K562 (cell line): ENCODE measurements around the gene SF3B4. TPM values are rescaled to one million over a fixed set of nuclear protein-coding genes. Genes with fewer than 3 reads are reported as not detected.

Source experiments
- ARNT ChIP-seq, 2 experiments: fragments of 450-650 bp; IDR thresholded peaks; 2 replicates each; pipeline ENCODE4 v1.6.1; 2016; ENCODE audit warnings: mild to moderate bottlenecking in 1 of 2
- CAMTA2 ChIP-seq: fragments of 250-450 bp; sonication (Bioruptor Pico); conservative IDR thresholded peaks from 2 replicates; pipeline ENCODE4 v1.5.1; 2022
- CXXC5 ChIP-seq: fragments of 250-450 bp; sonication (Bioruptor Pico); IDR thresholded peaks from 2 replicates; pipeline ENCODE4 v1.8.0; 2022; ENCODE audit warnings: inconsistent platforms, mild to moderate bottlenecking, moderate library complexity
- JUND ChIP-seq, 2 experiments: IDR thresholded peaks; 2 replicates in 1 of 2; 3 replicates in 1 of 2; pipeline ENCODE4 v1.6.1; 2011; ENCODE audit warnings: borderline replicate concordance in 2 of 2, low read depth in 2 of 2, low read length in 2 of 2, improper control_type of control experiment in 1 of 2, missing biosample characterization in 1 of 2, missing genetic modification characterization in 1 of 2, missing genetic modification reagents in 1 of 2
- KAT2B ChIP-seq: IDR thresholded peaks from one replicate; pipeline ENCODE4 v1.6.1; 2012; ENCODE audit warnings: low read depth, mild to moderate bottlenecking, control low read depth, inconsistent platforms, low read length, moderate library complexity
- MAZ ChIP-seq, 2 experiments: fragments of 450-650 bp in 1 of 2; sonication (generic) in 1 of 2; formaldehyde crosslinking; IDR thresholded peaks in 1 of 2; conservative IDR thresholded peaks in 1 of 2; 2 replicates each; pipeline versions ENCODE4 v1.4.0 to v1.5.0; 2020; ENCODE audit warnings: mild to moderate bottlenecking in 1 of 2, missing genetic modification reagents in 1 of 2
- PTTG1 ChIP-seq: fragments of 450-650 bp; IDR thresholded peaks from 2 replicates; pipeline ENCODE4 v1.6.1; 2016; ENCODE audit warnings: low read depth, mild to moderate bottlenecking, missing genetic modification characterization, missing compliant biosample characterization
- RCOR1 ChIP-seq, 2 experiments: IDR thresholded peaks; 2 replicates each; pipeline ENCODE4 v1.6.1; 2012; ENCODE audit warnings: low read depth in 2 of 2, low read length in 2 of 2, borderline replicate concordance in 1 of 2, improper control_type of control experiment in 1 of 2
- RUNX1 ChIP-seq: sonication (generic); IDR thresholded peaks from 2 replicates; pipeline ENCODE4 v1.6.1; 2016; ENCODE audit warnings: antibody characterized with exemption, low read depth
- U2AF2 ChIP-seq: fragments of 200-400 bp; formaldehyde crosslinking; optimal IDR thresholded peaks from 2 replicates; pipeline ENCODE3; 2017; ENCODE audit warnings: low read depth, mild to moderate bottlenecking, low read length
- ZBTB7A ChIP-seq: IDR thresholded peaks from 2 replicates; pipeline ENCODE4 v1.6.1; 2011; ENCODE audit warnings: low read depth, mild to moderate bottlenecking, low read length, moderate library complexity, borderline replicate concordance; ENCODE audit not compliant: control insufficient read depth
- ZFPM2 ChIP-seq: fragments of 250-450 bp; sonication (Bioruptor Pico); IDR thresholded peaks from 2 replicates; pipeline ENCODE4 v1.5.1; 2022; ENCODE audit warnings: mild to moderate bottlenecking
- ZKSCAN1 ChIP-seq: fragments of 150-350 bp; IDR thresholded peaks from 2 replicates; pipeline ENCODE4 v1.6.1; 2016; ENCODE audit warnings: low read depth, low read length
- ZNF124 ChIP-seq: sonication (generic); formaldehyde crosslinking; IDR thresholded peaks from 2 replicates; pipeline ENCODE4 v1.8.1; 2022; ENCODE audit warnings: missing genetic modification reagents
- ZNF174 ChIP-seq: fragments of 250-450 bp; sonication (Bioruptor Pico); IDR thresholded peaks from 2 replicates; pipeline ENCODE4 v1.4.0; 2020; ENCODE audit warnings: mild to moderate bottlenecking
- ZNF23 ChIP-seq: fragments of 250-450 bp; sonication (Bioruptor Pico); IDR thresholded peaks from 2 replicates; pipeline ENCODE4 v1.4.0; 2020; ENCODE audit warnings: mild to moderate bottlenecking
- ZNF75A ChIP-seq: fragments of 450-650 bp; formaldehyde crosslinking; IDR thresholded peaks from 2 replicates; pipeline ENCODE4 v1.4.0; 2020; ENCODE audit warnings: mild to moderate bottlenecking
- polyA plus RNA-seq, 8 experiments: library from polyadenylated mRNA; depleted of rRNA in 4 of 8; stranded (reverse) in 5 of 8; unstranded in 3 of 8; fragments of >200 nt; fragmentation: Nextera tagmentation in 2 of 8; fragmentation: Illumina TruSeq in 1 of 8; extraction: Ambion mirVana in 2 of 8; extraction: Trizol in 1 of 8; gene quantifications; 2 replicates each; pipeline versions ENCODE4 v1.2.1 to v1.2.3, GENCODE V29; 2011 to 2014; ENCODE audit warnings: inconsistent platforms in 1 of 8, missing spikeins in 1 of 8
- total RNA-seq, 7 experiments: library from RNA; depleted of rRNA in 6 of 7; stranded (reverse); fragments of >200 nt in 6 of 7; fragmentation: Illumina TruSeq in 2 of 7; extraction: Trizol in 2 of 7; gene quantifications; 2 replicates each; pipeline versions ENCODE4 v1.2.1 to v1.2.3, GENCODE V29; 2011 to 2021; ENCODE audit warnings: low replicate concordance in 1 of 7
- TF ChIP-seq, protein P1 (sequence below): fragments of 250-450 bp; sonication (Bioruptor Pico); IDR thresholded peaks from 2 replicates; pipeline ENCODE4 v1.8.0; 2022; ENCODE audit warnings: inconsistent platforms, mild to moderate bottlenecking, moderate library complexity, borderline replicate concordance
- TF ChIP-seq, protein P2 (sequence below), 3 experiments: fragments of 200-800 bp in 1 of 3; fragments of 250-450 bp in 1 of 3; fragments of 450-650 bp in 1 of 3; sonication (Bioruptor Pico) in 1 of 3; sonication (Bioruptor generic) in 1 of 3; formaldehyde crosslinking in 1 of 3; IDR thresholded peaks; 2 replicates each; pipeline versions ENCODE4 v1.6.1 to v1.8.0; 2016 to 2022; ENCODE audit warnings: mild to moderate bottlenecking in 2 of 3, missing genetic modification characterization in 2 of 3, missing compliant biosample characterization in 1 of 3, moderate library complexity in 1 of 3
- TF ChIP-seq, protein P3 (sequence below): fragments of 250-450 bp; sonication (Bioruptor Pico); IDR thresholded peaks from 2 replicates; pipeline ENCODE4 v1.4.0; 2020; ENCODE audit warnings: borderline replicate concordance

SF3B4 gene
- total and polyA plus RNA-seq, 9 of the 15 experiments (the other 6 are each of a cell fraction or from before 2014, with no cell fraction given) = 3.0 to 88.0 (median 26.1) TPM

DNA sequence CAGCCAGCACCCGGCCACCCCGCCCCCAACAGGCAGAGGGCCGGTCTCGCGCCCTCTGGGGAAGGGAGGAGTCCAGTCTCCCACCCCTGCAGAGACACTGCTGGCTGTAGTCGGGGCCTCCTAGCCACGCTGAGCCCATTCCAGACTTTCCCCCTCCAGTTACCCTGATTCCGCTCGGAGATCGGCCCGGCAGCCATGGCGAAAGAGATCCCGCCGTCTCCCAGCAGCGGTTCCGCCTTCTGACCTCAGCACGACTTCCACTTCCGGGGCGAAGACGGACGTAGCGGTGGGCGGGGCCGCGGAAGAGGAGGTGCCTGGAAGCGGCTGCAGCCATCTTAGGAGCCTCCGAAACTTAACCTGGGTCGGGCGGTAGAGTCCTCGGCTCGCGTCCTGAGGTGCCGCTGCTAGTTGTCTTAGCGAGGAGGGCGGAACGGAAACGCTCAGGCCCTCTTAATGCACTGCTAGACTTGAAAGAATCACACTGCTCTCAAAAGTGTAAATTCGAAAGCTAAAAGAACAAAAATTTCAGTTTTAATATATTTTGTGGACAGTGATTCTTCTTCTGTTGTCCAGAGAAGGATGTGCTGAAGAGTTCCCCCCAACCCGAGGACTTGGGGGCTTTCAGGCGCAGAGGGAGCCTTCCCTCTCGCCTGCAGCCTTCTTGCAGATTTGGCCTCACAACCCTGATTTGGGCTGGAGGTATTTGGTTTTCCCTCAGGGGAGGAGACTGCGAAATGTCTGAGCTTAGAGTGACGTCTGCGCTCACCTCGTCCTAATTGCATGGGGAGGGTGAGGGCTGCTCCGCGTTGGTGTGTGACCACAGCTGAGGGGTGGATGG, at the start of gene SF3B4 (continued):
- TF ChIP-seq MAZ (CRISPR knock-in tag; conservative IDR thresholded peaks at IDR 0.05 in 1 of 2, IDR thresholded peaks at IDR 0.05 in 1 of 2) = peak; percentile 56 to 62
- TF ChIP-seq ZNF174 = no peak
- TF ChIP-seq RUNX1 = 0 out of 2 replicates have a peak, but pooled peaks have one; percentile 21
- TF ChIP-seq, protein P1, sequence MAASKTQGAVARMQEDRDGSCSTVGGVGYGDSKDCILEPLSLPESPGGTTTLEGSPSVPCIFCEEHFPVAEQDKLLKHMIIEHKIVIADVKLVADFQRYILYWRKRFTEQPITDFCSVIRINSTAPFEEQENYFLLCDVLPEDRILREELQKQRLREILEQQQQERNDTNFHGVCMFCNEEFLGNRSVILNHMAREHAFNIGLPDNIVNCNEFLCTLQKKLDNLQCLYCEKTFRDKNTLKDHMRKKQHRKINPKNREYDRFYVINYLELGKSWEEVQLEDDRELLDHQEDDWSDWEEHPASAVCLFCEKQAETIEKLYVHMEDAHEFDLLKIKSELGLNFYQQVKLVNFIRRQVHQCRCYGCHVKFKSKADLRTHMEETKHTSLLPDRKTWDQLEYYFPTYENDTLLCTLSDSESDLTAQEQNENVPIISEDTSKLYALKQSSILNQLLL (CRISPR knock-in tag) = no peak
- TF ChIP-seq PTTG1 = no peak
- TF ChIP-seq CAMTA2 (CRISPR knock-in tag) = no peak
- TF ChIP-seq CXXC5 (CRISPR knock-in tag) = peak; percentile 93
- TF ChIP-seq ZNF75A (CRISPR knock-in tag) = no peak
- TF ChIP-seq JUND (IDR thresholded peaks at IDR 0.05; ENCODE audit: borderline replicate concordance, low read depth, low read length) = peak; percentile 64
- no peak; the same call in 2 of the 3 replicates for TF ChIP-seq JUND (tag; IDR thresholded peaks at IDR 0.05; ENCODE audit: borderline replicate concordance, low read depth, low read length)
- no peak for TF ChIP-seq KAT2B
- TF ChIP-seq ZNF124 (CRISPR knock-in tag) = no peak
- TF ChIP-seq U2AF2 = no peak
- no peak for TF ChIP-seq ZBTB7A
- no peak for TF ChIP-seq ZFPM2 (CRISPR knock-in tag)
- TF ChIP-seq ARNT (IDR thresholded peaks at IDR 0.05) = 0 out of 4 replicates have a peak, but pooled peaks of 1 of the 2 experiments have one; percentile 44
- TF ChIP-seq, protein P2, sequence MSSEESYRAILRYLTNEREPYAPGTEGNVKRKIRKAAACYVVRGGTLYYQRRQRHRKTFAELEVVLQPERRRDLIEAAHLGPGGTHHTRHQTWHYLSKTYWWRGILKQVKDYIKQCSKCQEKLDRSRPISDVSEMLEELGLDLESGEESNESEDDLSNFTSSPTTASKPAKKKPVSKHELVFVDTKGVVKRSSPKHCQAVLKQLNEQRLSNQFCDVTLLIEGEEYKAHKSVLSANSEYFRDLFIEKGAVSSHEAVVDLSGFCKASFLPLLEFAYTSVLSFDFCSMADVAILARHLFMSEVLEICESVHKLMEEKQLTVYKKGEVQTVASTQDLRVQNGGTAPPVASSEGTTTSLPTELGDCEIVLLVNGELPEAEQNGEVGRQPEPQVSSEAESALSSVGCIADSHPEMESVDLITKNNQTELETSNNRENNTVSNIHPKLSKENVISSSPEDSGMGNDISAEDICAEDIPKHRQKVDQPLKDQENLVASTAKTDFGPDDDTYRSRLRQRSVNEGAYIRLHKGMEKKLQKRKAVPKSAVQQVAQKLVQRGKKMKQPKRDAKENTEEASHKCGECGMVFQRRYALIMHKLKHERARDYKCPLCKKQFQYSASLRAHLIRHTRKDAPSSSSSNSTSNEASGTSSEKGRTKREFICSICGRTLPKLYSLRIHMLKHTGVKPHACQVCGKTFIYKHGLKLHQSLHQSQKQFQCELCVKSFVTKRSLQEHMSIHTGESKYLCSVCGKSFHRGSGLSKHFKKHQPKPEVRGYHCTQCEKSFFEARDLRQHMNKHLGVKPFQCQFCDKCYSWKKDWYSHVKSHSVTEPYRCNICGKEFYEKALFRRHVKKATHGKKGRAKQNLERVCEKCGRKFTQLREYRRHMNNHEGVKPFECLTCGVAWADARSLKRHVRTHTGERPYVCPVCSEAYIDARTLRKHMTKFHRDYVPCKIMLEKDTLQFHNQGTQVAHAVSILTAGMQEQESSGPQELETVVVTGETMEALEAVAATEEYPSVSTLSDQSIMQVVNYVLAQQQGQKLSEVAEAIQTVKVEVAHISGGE (CRISPR knock-in tag; IDR thresholded peaks at IDR 0.05) = peak in 1 of 3 experiments; percentile 77; a peak in 2 of 6 replicates
- TF ChIP-seq RCOR1 (IDR thresholded peaks at IDR 0.05; ENCODE audit: borderline replicate concordance in 1 of 2, low read depth in 2 of 2, low read length in 2 of 2) = no peak
- TF ChIP-seq ZNF23 (CRISPR knock-in tag) = no peak
- no peak; the same call in 1 of the 2 replicates for TF ChIP-seq ZKSCAN1
- TF ChIP-seq, protein P3, sequence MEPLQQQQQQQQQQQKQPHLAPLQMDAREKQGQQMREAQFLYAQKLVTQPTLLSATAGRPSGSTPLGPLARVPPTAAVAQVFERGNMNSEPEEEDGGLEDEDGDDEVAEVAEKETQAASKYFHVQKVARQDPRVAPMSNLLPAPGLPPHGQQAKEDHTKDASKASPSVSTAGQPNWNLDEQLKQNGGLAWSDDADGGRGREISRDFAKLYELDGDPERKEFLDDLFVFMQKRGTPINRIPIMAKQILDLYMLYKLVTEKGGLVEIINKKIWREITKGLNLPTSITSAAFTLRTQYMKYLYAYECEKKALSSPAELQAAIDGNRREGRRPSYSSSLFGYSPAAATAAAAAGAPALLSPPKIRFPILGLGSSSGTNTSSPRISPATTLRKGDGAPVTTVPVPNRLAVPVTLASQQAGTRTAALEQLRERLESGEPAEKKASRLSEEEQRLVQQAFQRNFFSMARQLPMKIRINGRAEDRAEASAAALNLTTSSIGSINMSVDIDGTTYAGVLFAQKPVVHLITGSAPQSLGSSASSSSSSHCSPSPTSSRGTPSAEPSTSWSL (CRISPR knock-in tag) = no peak
